ENCODE data around the gene MYL2.

The MYL2 gene

DNA sequence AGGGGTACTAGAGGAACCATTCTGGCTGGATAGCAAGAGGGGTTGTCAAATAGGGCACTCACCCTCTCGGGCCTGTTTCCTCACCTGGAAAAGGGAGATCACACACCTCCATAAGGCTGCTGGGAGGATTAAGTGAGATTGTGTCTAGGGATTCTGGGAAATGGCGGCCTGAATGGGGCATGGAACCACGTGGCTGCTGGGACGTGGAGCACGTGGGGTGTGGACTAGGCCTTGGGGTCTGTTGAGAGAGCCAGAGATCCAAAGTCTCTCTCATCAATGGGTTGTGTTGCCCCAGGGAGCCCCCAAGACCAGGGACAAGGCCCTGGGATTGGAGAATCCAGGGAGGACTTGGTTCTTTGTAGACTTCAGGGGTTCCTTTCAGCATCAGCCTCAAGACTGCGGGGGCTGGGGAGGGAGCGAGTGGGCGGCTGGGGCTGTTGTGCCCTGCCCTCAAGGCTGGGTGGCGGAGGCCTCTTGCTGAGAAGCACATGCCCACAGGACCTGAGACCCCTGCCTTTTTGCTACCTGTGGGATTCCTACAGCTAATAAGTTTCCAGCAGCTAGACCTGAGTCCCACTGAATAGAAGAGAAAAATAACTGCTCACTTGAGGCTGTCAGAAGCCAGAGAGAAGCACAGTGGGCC, 3.4 kb upstream of the MYL2 start:
- ChIA-PET POLR2A (no interaction called here), CTCF (interaction anchor here (0.7 kb wide), 1 partner anchor 16 kb away, joined by 3 read pairs; no protein-coding TSS in a partner anchor)
- no peak for TF ChIP-seq NFRKB (IDR thresholded peaks at IDR 0.05)
- no peak for TF ChIP-seq LEF1 (IDR thresholded peaks at IDR 0.05; ENCODE audit: borderline replicate concordance)
- no peak for TF ChIP-seq FOXK2 (IDR thresholded peaks at IDR 0.05)
- TF ChIP-seq TARDBP (IDR thresholded peaks at IDR 0.05): no peak
- no peak for DNase-seq (ENCODE audit: extremely low spot score)

DNA sequence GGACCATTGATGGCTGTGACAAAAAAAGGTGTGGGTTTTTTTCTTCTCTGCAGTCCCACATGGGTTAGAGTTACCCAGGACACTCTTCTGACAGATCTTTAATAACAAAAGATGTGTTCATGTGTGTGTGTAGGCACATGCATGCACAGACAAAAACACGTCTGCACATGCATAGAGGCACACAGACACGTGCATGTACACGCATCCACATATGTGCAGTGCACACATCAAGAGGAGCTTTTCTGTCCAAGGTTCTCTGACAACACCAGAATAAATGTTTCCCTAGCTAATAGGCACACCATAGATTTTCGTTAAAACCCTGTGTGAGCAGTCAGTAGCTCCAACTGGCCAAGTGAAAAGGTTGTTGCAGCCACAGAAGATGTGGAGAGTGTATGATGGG, 2.8 kb upstream of the MYL2 start:
- POLR2A ChIA-PET: no interaction called here
- DNase-seq (ENCODE audit: extremely low spot score): no peak
- CTCF ChIA-PET: interaction anchor here (0.7 kb wide), 1 partner anchor 15 kb away, joined by 3 read pairs; no protein-coding TSS in a partner anchor
- TF ChIP-seq TARDBP (IDR thresholded peaks at IDR 0.05) (no peak), SP1 (IDR thresholded peaks at IDR 0.05) (no peak), NFRKB (IDR thresholded peaks at IDR 0.05) (no peak), ELF4 (IDR thresholded peaks at IDR 0.05) (no peak), L3MBTL2 (conservative IDR thresholded peaks at IDR 0.05) (no peak), HDGF (IDR thresholded peaks at IDR 0.05; ENCODE audit: borderline replicate concordance) (no peak), LEF1 (IDR thresholded peaks at IDR 0.05; ENCODE audit: borderline replicate concordance) (no peak), SUZ12 (IDR thresholded peaks at IDR 0.05) (no peak), BHLHE40 (IDR thresholded peaks at IDR 0.05; ENCODE audit: borderline replicate concordance) (no peak), ZNF384 (IDR thresholded peaks at IDR 0.05) (no peak), ARNT (IDR thresholded peaks at IDR 0.05) (no peak), FOXM1 (IDR thresholded peaks at IDR 0.05; ENCODE audit: borderline replicate concordance) (no peak)
- TF ChIP-seq, protein P1, sequence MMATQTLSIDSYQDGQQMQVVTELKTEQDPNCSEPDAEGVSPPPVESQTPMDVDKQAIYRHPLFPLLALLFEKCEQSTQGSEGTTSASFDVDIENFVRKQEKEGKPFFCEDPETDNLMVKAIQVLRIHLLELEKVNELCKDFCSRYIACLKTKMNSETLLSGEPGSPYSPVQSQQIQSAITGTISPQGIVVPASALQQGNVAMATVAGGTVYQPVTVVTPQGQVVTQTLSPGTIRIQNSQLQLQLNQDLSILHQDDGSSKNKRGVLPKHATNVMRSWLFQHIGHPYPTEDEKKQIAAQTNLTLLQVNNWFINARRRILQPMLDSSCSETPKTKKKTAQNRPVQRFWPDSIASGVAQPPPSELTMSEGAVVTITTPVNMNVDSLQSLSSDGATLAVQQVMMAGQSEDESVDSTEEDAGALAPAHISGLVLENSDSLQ (IDR thresholded peaks at IDR 0.05): no peak

DNA sequence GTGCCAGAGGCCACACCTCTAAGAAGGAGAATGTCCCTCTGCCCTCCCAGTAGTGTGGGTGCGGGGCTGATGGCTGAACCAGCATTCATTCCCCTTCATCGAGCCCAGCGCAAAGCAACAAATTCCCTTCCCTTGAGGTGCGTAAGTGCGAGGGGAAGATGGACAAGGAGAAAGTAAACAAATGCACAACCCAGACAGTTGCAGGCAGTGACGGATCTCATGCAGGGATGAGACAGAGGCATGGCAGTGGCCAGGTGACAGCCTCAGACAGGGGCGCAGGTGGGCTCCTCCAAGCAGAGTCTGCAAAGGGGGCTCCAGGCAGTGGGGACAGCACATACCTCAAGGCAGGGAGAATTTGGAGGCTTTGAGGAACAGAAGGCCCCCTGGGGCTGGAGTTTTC, 2.3 kb upstream of the MYL2 start:
- CTCF ChIA-PET: no interaction called here
- POLR2A ChIA-PET: no interaction called here

DNA sequence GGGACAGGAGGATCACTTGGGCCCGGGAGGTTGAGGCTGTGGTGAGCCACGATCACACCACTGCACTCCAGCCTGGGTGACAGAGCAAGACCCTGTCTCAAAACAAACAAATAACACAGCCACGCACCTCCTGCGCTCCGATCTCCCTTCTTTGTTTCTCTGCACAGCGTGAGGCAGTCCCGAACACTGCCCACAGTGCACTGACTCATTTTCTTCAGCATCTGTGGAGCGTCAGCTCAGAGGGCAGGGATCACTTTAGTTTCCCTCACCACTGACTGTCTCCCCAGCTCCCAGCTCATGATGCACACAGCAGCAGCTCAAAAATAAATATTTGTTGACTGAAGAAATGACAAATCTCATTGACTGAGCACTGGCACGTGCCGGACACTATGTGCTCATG, 883 bp upstream of the MYL2 start:
- POLR2A ChIA-PET: no interaction called here
- no peak for DNase-seq (ENCODE audit: extremely low spot score)
- CTCF ChIA-PET: no interaction called here
- no peak for TF ChIP-seq ZNF384 (IDR thresholded peaks at IDR 0.05)

More for the DNA sequence above, 2.3 kb upstream of the MYL2 start:
- TF ChIP-seq NFRKB (IDR thresholded peaks at IDR 0.05): no peak
- TF ChIP-seq FOXM1 (IDR thresholded peaks at IDR 0.05; ENCODE audit: borderline replicate concordance): no peak
- TF ChIP-seq ZNF384 (IDR thresholded peaks at IDR 0.05): no peak
- TF ChIP-seq ELF4 (IDR thresholded peaks at IDR 0.05): no peak
- TF ChIP-seq FOXK2 (IDR thresholded peaks at IDR 0.05): no peak
- no peak for TF ChIP-seq ARNT (IDR thresholded peaks at IDR 0.05)
- TF ChIP-seq BHLHE40 (IDR thresholded peaks at IDR 0.05; ENCODE audit: borderline replicate concordance): no peak
- no peak for TF ChIP-seq SP1 (IDR thresholded peaks at IDR 0.05)
- TF ChIP-seq L3MBTL2 (conservative IDR thresholded peaks at IDR 0.05): no peak
- TF ChIP-seq FOXA1 (IDR thresholded peaks at IDR 0.05): no peak
- no peak for TF ChIP-seq HDGF (IDR thresholded peaks at IDR 0.05; ENCODE audit: borderline replicate concordance)
- no peak for DNase-seq (ENCODE audit: extremely low spot score)

DNA sequence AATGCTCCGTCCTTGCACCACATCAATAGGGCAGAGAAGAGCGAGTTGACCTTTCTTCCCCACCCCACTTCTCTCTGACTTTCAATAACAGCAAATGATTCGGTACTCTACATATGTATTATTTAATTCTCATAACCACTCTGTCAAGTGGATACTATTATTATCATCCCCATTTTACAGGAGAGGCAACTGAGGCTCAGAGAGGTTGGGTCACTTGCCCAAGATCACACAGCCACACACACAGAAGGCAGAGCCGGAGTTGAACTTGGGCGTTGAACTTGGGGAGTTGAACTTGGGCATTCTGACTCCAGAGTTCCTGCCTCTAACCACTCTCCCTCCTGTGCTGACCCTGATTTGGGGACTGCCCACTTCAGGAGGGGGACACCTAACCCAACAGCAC, 659 bp downstream of the MYL2 start:
- no peak for DNase-seq (ENCODE audit: extremely low spot score)
- CTCF ChIA-PET: no interaction called here
- POLR2A ChIA-PET: no interaction called here
- TF ChIP-seq TARDBP (IDR thresholded peaks at IDR 0.05) (no peak), ZNF384 (IDR thresholded peaks at IDR 0.05) (no peak), ARNT (IDR thresholded peaks at IDR 0.05) (no peak), NFRKB (IDR thresholded peaks at IDR 0.05) (no peak), SUZ12 (IDR thresholded peaks at IDR 0.05) (no peak), LEF1 (IDR thresholded peaks at IDR 0.05; ENCODE audit: borderline replicate concordance) (no peak), FOXK2 (IDR thresholded peaks at IDR 0.05) (no peak), L3MBTL2 (conservative IDR thresholded peaks at IDR 0.05) (no peak), BHLHE40 (IDR thresholded peaks at IDR 0.05; ENCODE audit: borderline replicate concordance) (no peak), FOXA1 (IDR thresholded peaks at IDR 0.05) (no peak), FOXM1 (IDR thresholded peaks at IDR 0.05; ENCODE audit: borderline replicate concordance) (no peak), SP1 (IDR thresholded peaks at IDR 0.05) (no peak), ELF4 (IDR thresholded peaks at IDR 0.05) (no peak)
- TF ChIP-seq, protein P1 (IDR thresholded peaks at IDR 0.05): no peak

DNA sequence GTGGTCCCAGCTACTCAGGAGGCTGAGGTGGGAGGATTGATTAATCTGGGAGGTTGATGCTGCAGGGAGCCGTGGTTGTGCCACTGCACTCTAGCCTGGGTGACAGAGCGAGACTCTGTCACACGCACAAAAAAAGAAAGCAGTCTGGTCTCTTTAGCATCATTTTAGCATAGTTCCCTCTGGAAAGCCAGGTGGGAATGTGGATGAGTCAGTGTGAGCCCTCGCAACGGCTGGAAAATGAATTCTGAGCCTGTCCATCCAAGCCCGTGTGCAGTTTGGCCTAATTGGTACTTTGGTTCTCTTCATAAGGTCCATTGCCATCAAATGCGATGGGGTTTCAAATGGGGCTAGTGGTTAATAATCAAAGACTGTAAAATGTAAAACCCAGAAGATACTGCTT, 2.4 kb downstream of the MYL2 start:
- DNase-seq (ENCODE audit: extremely low spot score): no peak
- TF ChIP-seq HDGF (IDR thresholded peaks at IDR 0.05; ENCODE audit: borderline replicate concordance): no peak
- no peak for TF ChIP-seq FOXK2 (IDR thresholded peaks at IDR 0.05)
- no peak for TF ChIP-seq SUZ12 (IDR thresholded peaks at IDR 0.05)
- no peak for TF ChIP-seq ZNF384 (IDR thresholded peaks at IDR 0.05)
- POLR2A ChIA-PET: no interaction called here
- CTCF ChIA-PET: interaction anchor here (0.7 to 0.9 kb wide), 2 partner anchors 23 to 1231 kb away, joined by 3 read pairs; no protein-coding TSS in a partner anchor

DNA sequence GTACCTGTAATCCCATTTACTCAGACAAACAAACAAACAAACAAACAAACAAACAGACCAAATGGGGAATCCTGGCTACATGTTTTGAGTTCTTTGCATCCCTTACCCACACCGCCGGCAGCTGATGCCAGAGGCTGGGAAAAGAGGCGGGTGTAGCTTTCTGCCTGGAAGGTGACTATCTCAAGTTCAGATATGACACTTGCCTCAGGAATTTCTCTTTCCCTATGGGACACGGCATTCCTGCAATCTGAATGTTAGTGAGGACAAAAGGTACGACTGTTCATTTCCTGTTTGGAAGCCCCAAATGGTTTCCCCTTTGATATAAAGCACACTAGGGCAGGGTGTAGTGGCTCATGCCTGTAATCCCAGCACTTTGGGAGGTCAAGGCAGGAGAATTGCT, 2.9 kb downstream of the MYL2 start:
- CTCF ChIA-PET: interaction anchor here (0.7 to 0.9 kb wide), 2 partner anchors 23 to 1231 kb away, joined by 3 read pairs; no protein-coding TSS in a partner anchor
- POLR2A ChIA-PET: interaction anchor here (1.1 kb wide), 1 partner anchor 21 kb away, joined by 3 read pairs; no protein-coding TSS in a partner anchor
- TF ChIP-seq FOXA1 (IDR thresholded peaks at IDR 0.05) (no peak), BHLHE40 (IDR thresholded peaks at IDR 0.05; ENCODE audit: borderline replicate concordance) (no peak), FOXM1 (IDR thresholded peaks at IDR 0.05; ENCODE audit: borderline replicate concordance) (no peak), SUZ12 (IDR thresholded peaks at IDR 0.05) (no peak), ZNF384 (IDR thresholded peaks at IDR 0.05) (no peak), FOXK2 (IDR thresholded peaks at IDR 0.05) (no peak), NFRKB (IDR thresholded peaks at IDR 0.05) (no peak), ARNT (IDR thresholded peaks at IDR 0.05) (no peak), HDGF (IDR thresholded peaks at IDR 0.05; ENCODE audit: borderline replicate concordance) (no peak), LEF1 (IDR thresholded peaks at IDR 0.05; ENCODE audit: borderline replicate concordance) (no peak), SP1 (IDR thresholded peaks at IDR 0.05) (no peak), L3MBTL2 (conservative IDR thresholded peaks at IDR 0.05) (no peak), TARDBP (IDR thresholded peaks at IDR 0.05) (no peak), CTBP1 (IDR thresholded peaks at IDR 0.05; ENCODE audit: borderline replicate concordance) (no peak), ELF4 (IDR thresholded peaks at IDR 0.05) (no peak)
- TF ChIP-seq, protein P1 (IDR thresholded peaks at IDR 0.05): no peak
- no peak for DNase-seq (ENCODE audit: extremely low spot score)

Data from HEK293T (cell line).